Endothelial cell of umbilical vein (primary cell): Measurements from ENCODE around the gene EZH1. TPM values are rescaled to one million over a fixed set of nuclear protein-coding genes. Genes with fewer than 3 reads are reported as not detected.

Source experiments
- BruUV-seq: library from RNA; stranded (reverse); fragments of 400-500 nt; replicated peaks from 2 replicates; lab custom pipeline; 2021; lab: Mats Ljungman, UMichigan
- CTCF ChIA-PET: fragments of 300-600, 350-600 bp; sonication (Branson Sonifier 250); formaldehyde crosslinking; loops from one replicate; lab custom pipeline; 2021; ENCODE audit warnings: antibody characterized with exemption, inconsistent platforms; lab: Charles Lee
- POLR2A ChIA-PET: fragments of 300-600, 350-600 bp; sonication (Branson Sonifier 250); formaldehyde crosslinking; loops from one replicate; lab custom pipeline; 2021; ENCODE audit warnings: antibody characterized with exemption, inconsistent platforms; lab: Charles Lee
- DNase-seq: peaks from one replicate; pipeline ENCODE4 v3.0.0-alpha.2; 2011; ENCODE audit warnings: low read depth, low spot score
- FAIRE-seq: peaks from 2 replicates; lab custom pipeline; 2011; peaks lifted over from hg19 to GRCh38; lab: Jason Lieb, UNC
- H2AFZ ChIP-seq: 2 replicates; pipeline ENCODE4 v1.6.0; 2012; ENCODE audit warnings: low read depth, low read length, control low read depth, inconsistent platforms
- H3K27ac ChIP-seq: 2 replicates; pipeline ENCODE4 v1.5.1; 2011; ENCODE audit warnings: low read depth, mild to moderate bottlenecking, control low read depth, low read length, moderate library complexity; ENCODE audit not compliant: insufficient read depth
- H3K27me3 ChIP-seq, 2 experiments: 2 replicates each; pipeline versions ENCODE4 v1.6.0 to v1.6.1; 2011; ENCODE audit warnings: low read length in 2 of 2, mixed read lengths in 1 of 2; ENCODE audit not compliant: control insufficient read depth in 2 of 2, insufficient read depth in 2 of 2
- H3K36me3 ChIP-seq, 2 experiments: 2 replicates in 1 of 2; 3 replicates in 1 of 2; pipeline ENCODE4 v1.5.1; 2011; ENCODE audit warnings: low read length in 2 of 2, mild to moderate bottlenecking in 1 of 2, moderate library complexity in 1 of 2; ENCODE audit not compliant: control insufficient read depth in 2 of 2, insufficient read depth in 2 of 2; ENCODE audit errors: extremely low read depth in 1 of 2
- H3K4me1 ChIP-seq: 3 replicates; pipeline ENCODE4 v1.5.1; 2011; ENCODE audit warnings: mild to moderate bottlenecking, low read length; ENCODE audit not compliant: control insufficient read depth, insufficient read depth; ENCODE audit errors: extremely low read depth
- H3K4me2 ChIP-seq: 2 replicates; pipeline ENCODE4 v1.6.1; 2011; ENCODE audit warnings: low read length, control low read depth, mixed read lengths; ENCODE audit not compliant: insufficient read depth
- H3K4me3 ChIP-seq, 3 experiments: fragments of 200-600 bp in 1 of 3; sonication (generic), shearing (Covaris generic) in 1 of 3; replicated peaks in 1 of 3; 2 replicates each; pipeline ENCODE4 v1.5.1; 2011 to 2016; ENCODE audit warnings: control low read depth in 3 of 3, low read length in 3 of 3, mild to moderate bottlenecking in 2 of 3, inconsistent platforms in 1 of 3, low read depth in 1 of 3, moderate library complexity in 1 of 3; ENCODE audit not compliant: insufficient read depth in 1 of 3
- H3K79me2 ChIP-seq: 2 replicates; pipeline ENCODE4 v1.6.0; 2012; ENCODE audit warnings: low read length, inconsistent platforms; ENCODE audit not compliant: control insufficient read depth, insufficient read depth
- H3K9ac ChIP-seq: replicated peaks from 2 replicates; pipeline ENCODE3; 2011; ENCODE audit warnings: low read length, control low read depth; ENCODE audit not compliant: insufficient read depth; ENCODE audit errors: extremely low read depth
- H3K9me1 ChIP-seq: replicated peaks from 3 replicates; pipeline ENCODE4 v1.6.0; 2011; ENCODE audit warnings: mild to moderate bottlenecking, low read length; ENCODE audit not compliant: control insufficient read depth, insufficient read depth; ENCODE audit errors: extremely low read depth
- H3K9me3 ChIP-seq: replicated peaks from 2 replicates; pipeline ENCODE4 v1.5.1; 2012; ENCODE audit warnings: low read length, inconsistent platforms; ENCODE audit not compliant: control insufficient read depth, insufficient read depth
- H4K20me1 ChIP-seq: replicated peaks from 2 replicates; pipeline ENCODE3; 2011; ENCODE audit warnings: mild to moderate bottlenecking, low read length; ENCODE audit not compliant: control insufficient read depth, insufficient read depth; ENCODE audit errors: extremely low read depth
- FOS ChIP-seq: IDR thresholded peaks from 2 replicates; pipeline ENCODE4 v1.6.1; 2011; ENCODE audit warnings: mild to moderate bottlenecking, low read length, moderate library complexity, borderline replicate concordance; ENCODE audit not compliant: insufficient read depth
- GATA2 ChIP-seq: IDR thresholded peaks from 2 replicates; pipeline ENCODE4 v1.7.0; 2011; ENCODE audit warnings: low read depth, mild to moderate bottlenecking, moderate library complexity, mixed read lengths, low read length; ENCODE audit not compliant: insufficient read length, insufficient read depth
- JUN ChIP-seq: IDR thresholded peaks from 2 replicates; pipeline ENCODE4 v1.6.1; 2011; ENCODE audit warnings: borderline replicate concordance, low read depth; ENCODE audit not compliant: insufficient read length, insufficient read depth
- MYC ChIP-seq: IDR thresholded peaks from one replicate; pipeline ENCODE4 v1.6.1; 2011; ENCODE audit warnings: mild to moderate bottlenecking, low read depth, low read length
- POLR2A ChIP-seq: IDR thresholded peaks from 2 replicates; pipeline ENCODE4 v1.6.1; 2012; ENCODE audit warnings: low read depth, mild to moderate bottlenecking, control low read depth, low read length
- POLR2AphosphoS5 ChIP-seq: IDR thresholded peaks from 2 replicates; pipeline ENCODE4 v1.6.1; 2012; ENCODE audit warnings: low read depth, mild to moderate bottlenecking, control low read depth, low read length, moderate library complexity; ENCODE audit not compliant: insufficient read depth
- dilution Hi-C: fragments of 300-500 bp; cut with MboI; formaldehyde crosslinking; loops from one replicate; pipeline ENCODE4 v1.15.0; 2019; ENCODE audit warnings: low sequenced_read_pairs; ENCODE audit not compliant: extremely low pct_ligation_motif_present
- intact Hi-C: fragments of 100-400 bp; cut with micrococcal nuclease; formaldehyde crosslinking; loops from one replicate; pipeline ENCODE4 v1.10.0; 2022
- polyA plus RNA-seq, 4 experiments: library from polyadenylated mRNA; depleted of rRNA in 3 of 4; stranded (reverse) in 3 of 4; unstranded in 1 of 4; fragments of >200 nt; gene quantifications; 2 replicates each; pipeline versions ENCODE4 v1.2.1 to v1.2.3, GENCODE V29; 2011 to 2012; ENCODE audit warnings: missing spikeins in 1 of 4
- total RNA-seq: library from RNA; stranded (reverse); gene quantifications from 2 replicates; pipeline ENCODE4 v1.2.3, GENCODE V29; 2021
- TF ChIP-seq, protein P1 (sequence below): IDR thresholded peaks from 2 replicates; pipeline ENCODE4 v1.6.1; 2011; ENCODE audit not compliant: insufficient read depth, insufficient read length

The EZH1 gene
- total and polyA plus RNA-seq, 2 donors (not counting 3 experiments of a cell fraction or from before 2014, with no cell fraction given): 31.4 to 33.7 TPM

DNA sequence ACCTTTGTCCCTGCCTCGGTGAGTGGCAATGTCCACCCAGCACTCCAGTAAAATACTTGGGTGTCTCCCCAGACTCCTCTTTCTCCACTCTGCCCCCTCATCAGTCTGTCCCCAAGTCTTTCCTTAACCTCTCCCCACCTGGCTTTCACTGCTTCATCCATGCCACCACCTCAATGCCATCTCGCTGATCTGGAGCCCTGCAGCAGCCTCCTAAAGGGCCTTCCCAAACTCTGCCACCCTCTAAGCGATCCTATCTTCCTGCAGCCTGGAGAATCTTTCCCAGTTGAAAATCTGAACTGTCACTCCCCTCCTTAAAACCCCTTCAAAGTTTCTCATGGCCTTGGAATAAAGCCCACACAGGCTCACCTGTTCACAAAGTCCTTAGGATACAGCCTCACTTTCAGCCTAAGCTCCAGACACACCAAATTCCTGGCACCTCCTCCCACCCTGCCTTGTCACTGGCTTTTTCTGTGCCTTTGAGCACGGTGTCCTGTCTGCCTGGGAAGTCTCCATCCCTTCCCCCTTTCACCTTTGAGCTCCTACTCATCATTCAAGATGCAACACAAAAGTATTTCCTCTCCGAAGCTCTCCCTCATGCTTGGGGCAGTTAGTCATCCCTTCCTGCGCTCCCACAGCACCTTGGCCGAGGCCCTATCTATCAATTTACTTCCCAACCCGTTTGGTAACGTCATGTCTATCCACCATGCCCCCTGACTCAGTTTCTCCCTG, 38.4 kb upstream of the EZH1 start:
- ChIA-PET POLR2A (no interaction called here), CTCF (interaction anchor here (0.9 to 4.7 kb wide), 4 partner anchors 10 to 41 kb away, joined by 3 to 44 read pairs (median 12); partner anchors contain the start of genes BECN1 and VPS25)
- Histone ChIP-seq H3K27ac (no peak overlapping the region), H3K9ac (no peak overlapping the region), H4K20me1 (no peaks in the 10 kb centered on the region), H3K4me1 (peaks cover 35% of the 10 kb centered on the region), H3K4me3 (no peak overlapping the region), H3K36me3 (peaks cover 0 to 8% of the 10 kb centered on the region in 2 experiments), H3K9me1 (no peaks in the 10 kb centered on the region), H3K9me3 (no peaks in the 10 kb centered on the region), H2AFZ (no peak overlapping the region), H3K4me2 (peak overlapping the region; percentile 4), H3K79me2 (no peaks in the 10 kb centered on the region), H3K27me3 (peaks cover 16% of the 10 kb centered on the region in 2 experiments)
- TF ChIP-seq MYC (no peak), FOS (peak; percentile 78), POLR2A (no peak), GATA2 (peak; percentile 48), POLR2AphosphoS5 (peak; percentile 33), JUN (peak; percentile 39)
- TF ChIP-seq, protein P1, sequence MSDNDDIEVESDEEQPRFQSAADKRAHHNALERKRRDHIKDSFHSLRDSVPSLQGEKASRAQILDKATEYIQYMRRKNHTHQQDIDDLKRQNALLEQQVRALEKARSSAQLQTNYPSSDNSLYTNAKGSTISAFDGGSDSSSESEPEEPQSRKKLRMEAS: no peak
- intact Hi-C loops: loop anchor here (5.0 kb wide), 1 partner anchor 106 kb away; the partner anchor contains the start of gene PLEKHH3
- no TSS peak for BruUV-seq
- peak; percentile 25 for DNase-seq
- dilution Hi-C loops: no loop called here
- FAIRE-seq: peak; percentile 66
